HG02763 (cell line): Measurements from ENCODE around the gene SLC39A11.

ENCODE experiments used
- ATAC-seq: cut with Tn5 transposase; IDR thresholded peaks from one replicate; pipeline ENCODE4 v1.9.1; 2021; ENCODE audit warnings: mild to moderate bottlenecking, moderate library complexity; ENCODE audit not compliant: unreplicated experiment

Gene SLC39A11

GRCh38 chr17:72883351-72883750 lies 209.1 kb downstream of the SLC39A11 start:
- no peak for ATAC-seq

GRCh38 chr17:72882426-72882825 lies 210.1 kb downstream of the SLC39A11 start:
- no peak for ATAC-seq

GRCh38 chr17:72879877-72880276 lies 212.6 kb downstream of the SLC39A11 start:
- ATAC-seq = no peak

- ATAC-seq = no peak
Observed at GRCh38 chr17:72878975-72879660, 213.4 kb downstream of the SLC39A11 start.

GRCh38 chr17:72877348-72877747 lies 215.1 kb downstream of the SLC39A11 start:
- no peak for ATAC-seq

GRCh38 chr17:72876413-72876812 lies 216.1 kb downstream of the SLC39A11 start:
- no peak for ATAC-seq

- no peak for ATAC-seq
Observed at GRCh38 chr17:72875361-72875760, 217.1 kb downstream of the SLC39A11 start.

GRCh38 chr17:72872396-72872795 lies 220.1 kb downstream of the SLC39A11 start:
- ATAC-seq = no peak

GRCh38 chr17:72870367-72870985 lies 222.0 kb downstream of the SLC39A11 start:
- ATAC-seq = no peak

GRCh38 chr17:72869630-72870029 lies 222.9 kb downstream of the SLC39A11 start:
- no peak for ATAC-seq

GRCh38 chr17:72865954-72866353 lies 226.5 kb downstream of the SLC39A11 start:
- no peak for ATAC-seq

GRCh38 chr17:72863526-72864211 lies 228.8 kb downstream of the SLC39A11 start:
- ATAC-seq = peak; percentile 58

- ATAC-seq = no peak
Observed at GRCh38 chr17:72862276-72862999, 230.1 kb downstream of the SLC39A11 start.

- no peak for ATAC-seq
Observed at GRCh38 chr17:72861811-72862210, 230.7 kb downstream of the SLC39A11 start.

GRCh38 chr17:72860778-72861177 lies 231.7 kb downstream of the SLC39A11 start:
- ATAC-seq = no peak

- no peak for ATAC-seq
Observed at GRCh38 chr17:72858826-72859495, 233.5 kb downstream of the SLC39A11 start.

GRCh38 chr17:72853440-72854415 lies 238.8 kb downstream of the SLC39A11 start:
- no peak for ATAC-seq

GRCh38 chr17:72852277-72852938 lies 240.1 kb downstream of the SLC39A11 start:
- ATAC-seq = no peak
